Keratinocyte (primary cell): ENCODE results near the gene CMTM2. TPM values are rescaled to one million over a fixed set of nuclear protein-coding genes. Genes with fewer than 3 reads are reported as not detected.
"Not testable (repeated sequence)": the region's sequence is repeated elsewhere in the genome, so short reads cannot be mapped to it uniquely, and the experiment has no call there.

ENCODE experiments used
- DNase-seq: peaks from one replicate; pipeline ENCODE4 v3.0.0-alpha.2; 2011; ENCODE audit warnings: low read depth, missing footprints, low spot score
- FAIRE-seq: peaks from 2 replicates; lab custom pipeline; 2011; peaks lifted over from hg19 to GRCh38; lab: Jason Lieb, UNC
- H2AFZ ChIP-seq: 2 replicates; pipeline ENCODE4 v1.6.0; 2012; ENCODE audit warnings: low read length, control low read depth, inconsistent platforms; ENCODE audit not compliant: control insufficient read depth
- H3K27ac ChIP-seq: 2 replicates; pipeline ENCODE4 v1.5.1; 2011; ENCODE audit warnings: low read length; ENCODE audit not compliant: control insufficient read depth, insufficient read depth
- H3K27me3 ChIP-seq: 3 replicates; pipeline ENCODE4 v1.6.0; 2011; ENCODE audit warnings: low read length; ENCODE audit not compliant: control insufficient read depth, insufficient read depth; ENCODE audit errors: extremely low read depth
- H3K36me3 ChIP-seq, 2 experiments: 2 replicates in 1 of 2; 3 replicates in 1 of 2; pipeline ENCODE4 v1.5.1; 2011; ENCODE audit warnings: low read length in 2 of 2, mild to moderate bottlenecking in 1 of 2; ENCODE audit not compliant: control insufficient read depth in 2 of 2, insufficient read depth in 2 of 2; ENCODE audit errors: extremely low read depth in 1 of 2
- H3K4me1 ChIP-seq: 3 replicates; pipeline ENCODE4 v1.5.1; 2011; ENCODE audit warnings: low read length; ENCODE audit not compliant: control insufficient read depth, insufficient read depth; ENCODE audit errors: extremely low read depth
- H3K4me2 ChIP-seq: 3 replicates; pipeline ENCODE4 v1.6.0; 2011; ENCODE audit warnings: low read depth, low read length; ENCODE audit not compliant: control insufficient read depth, insufficient read depth; ENCODE audit errors: extremely low read depth
- H3K4me3 ChIP-seq, 3 experiments: fragments of 200-600 bp in 1 of 3; sonication (generic) in 1 of 3; 2 replicates in 2 of 3; 3 replicates in 1 of 3; pipeline ENCODE4 v1.5.1; 2011 to 2016; ENCODE audit warnings: low read length in 3 of 3, mild to moderate bottlenecking in 3 of 3, control low read depth in 2 of 3, inconsistent platforms in 1 of 3, low read depth in 1 of 3, mixed read lengths in 1 of 3, mixed run types in 1 of 3, moderate library complexity in 1 of 3; ENCODE audit not compliant: control insufficient read depth in 2 of 3, insufficient read depth in 2 of 3; ENCODE audit errors: extremely low read depth in 1 of 3
- H3K79me2 ChIP-seq: 2 replicates; pipeline ENCODE4 v1.6.0; 2012; ENCODE audit warnings: low read length; ENCODE audit not compliant: control insufficient read depth, insufficient read depth
- H3K9ac ChIP-seq: 3 replicates; pipeline ENCODE4 v1.6.0; 2011; ENCODE audit warnings: low read length; ENCODE audit not compliant: control insufficient read depth, insufficient read depth; ENCODE audit errors: extremely low read depth
- H3K9me1 ChIP-seq: 3 replicates; pipeline ENCODE4 v1.6.0; 2011; ENCODE audit warnings: low read length; ENCODE audit not compliant: control insufficient read depth, insufficient read depth; ENCODE audit errors: extremely low read depth
- H3K9me3 ChIP-seq: 2 replicates; pipeline ENCODE4 v1.5.1; 2012; ENCODE audit warnings: low read depth, low read length; ENCODE audit not compliant: control insufficient read depth
- H4K20me1 ChIP-seq: 3 replicates; pipeline ENCODE4 v1.6.0; 2011; ENCODE audit warnings: low read length; ENCODE audit not compliant: control insufficient read depth, insufficient read depth; ENCODE audit errors: extremely low read depth
- CTCF ChIP-seq, 3 experiments: IDR thresholded peaks in 1 of 3; conservative IDR thresholded peaks in 1 of 3; optimal IDR thresholded peaks in 1 of 3; 2 replicates in 2 of 3; 3 replicates in 1 of 3; pipeline versions ENCODE3 to v1.5.1; 2011; ENCODE audit warnings: low read length in 3 of 3, mild to moderate bottlenecking in 3 of 3, moderate library complexity in 2 of 3, control low read depth in 1 of 3, inconsistent platforms in 1 of 3; ENCODE audit not compliant: insufficient read depth in 2 of 3; ENCODE audit errors: extremely low read depth in 1 of 3
- EZH2 ChIP-seq: IDR thresholded peaks from one replicate; pipeline ENCODE4 v1.6.1; 2012; ENCODE audit warnings: inconsistent platforms, mild to moderate bottlenecking, low read length, moderate library complexity
- dilution Hi-C: fragments of 300-500 bp; cut with MboI; formaldehyde crosslinking; loops from one replicate; pipeline ENCODE4 v1.7.0; 2020; ENCODE audit warnings: low sequenced_read_pairs; ENCODE audit not compliant: extremely low pct_ligation_motif_present
- polyA plus RNA-seq, 5 experiments: library from polyadenylated mRNA; depleted of rRNA in 3 of 5; stranded (reverse) in 3 of 5; stranded (forward) in 1 of 5; unstranded in 1 of 5; fragments of >200 nt; gene quantifications; 1 replicate in 1 of 5; 2 replicates in 3 of 5; 3 replicates in 1 of 5; pipeline versions ENCODE4 v1.2.1 to v1.2.3, GENCODE V29; 2011 to 2012; ENCODE audit warnings: missing spikeins in 2 of 5, low read depth in 1 of 5, low replicate concordance in 1 of 5

Gene CMTM2
- polyA plus RNA-seq, 1 donor (not counting 4 experiments of a cell fraction or from before 2014, with no cell fraction given): not detected

- H3K9me1 ChIP-seq: no peaks in the 10 kb centered on the region
- dilution Hi-C loops: no loop called here
- H3K36me3 ChIP-seq: peaks cover 25% of the 10 kb centered on the region in 2 experiments
- peaks cover 19% of the 10 kb centered on the region for H3K4me1 ChIP-seq
- no peak for DNase-seq
- H3K4me2 ChIP-seq: no peak overlapping the region
- H2AFZ ChIP-seq: no peak overlapping the region
- no peaks in the 10 kb centered on the region for H3K9me3 ChIP-seq
- no peak overlapping the region for H3K4me3 ChIP-seq
- peak overlapping the region; percentile 18 for H3K9ac ChIP-seq
- peaks cover 6% of the 10 kb centered on the region for H3K79me2 ChIP-seq
- no peaks in the 10 kb centered on the region for H3K27me3 ChIP-seq
- no peaks in the 10 kb centered on the region for H4K20me1 ChIP-seq
- no peak for FAIRE-seq
- no peak overlapping the region for H3K27ac ChIP-seq
- TF ChIP-seq CTCF (optimal IDR thresholded peaks at IDR 0.05 in 1 of 3, IDR thresholded peaks at IDR 0.05 in 1 of 3, conservative IDR thresholded peaks at IDR 0.05 in 1 of 3; ENCODE audit: extremely low read depth in 1 of 3, insufficient read depth in 2 of 3, low read length in 3 of 3) (no peak), EZH2 (no peak)
These were observed 29.9 kb downstream of the CMTM2 start for GRCh38 chr16:66609139-66609510.

DNA sequence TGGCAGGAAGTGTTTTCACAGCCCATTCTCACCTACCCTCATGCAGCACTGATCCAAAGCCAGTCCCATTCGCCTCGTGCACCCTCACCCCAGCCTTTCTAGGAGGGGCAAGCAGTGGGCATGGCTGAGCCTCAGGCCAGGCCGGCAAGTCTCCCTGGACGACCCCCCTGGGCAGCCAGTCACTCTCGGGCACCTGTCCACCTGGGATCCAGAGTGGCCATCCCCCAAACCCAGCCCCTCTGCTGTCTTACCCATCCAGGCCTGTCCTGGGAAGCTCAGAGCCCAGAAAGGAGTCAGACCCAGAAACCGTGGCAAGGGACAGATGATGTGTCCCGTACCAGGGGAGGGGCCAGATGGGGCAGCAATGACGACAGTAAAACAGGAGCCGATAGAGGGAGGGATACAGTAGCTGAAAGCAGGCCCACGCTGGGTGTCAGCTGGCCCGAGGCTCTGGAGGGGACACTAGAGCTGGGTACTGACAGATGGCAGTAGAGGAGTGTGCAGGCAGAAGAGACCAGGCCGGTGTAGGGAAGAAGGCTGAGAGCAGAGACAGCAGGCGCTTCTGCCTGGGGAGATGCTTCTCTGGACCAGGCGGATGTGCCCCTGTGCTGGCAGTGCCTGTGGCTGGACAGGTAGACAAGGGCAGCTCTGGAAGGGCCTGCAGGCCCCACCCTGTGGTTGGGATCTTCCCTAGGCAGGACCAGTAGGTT lies 31.0 kb downstream of the CMTM2 start:
- Histone ChIP-seq H2AFZ (no peak overlapping the region), H3K36me3 (peaks cover 25 to 28% of the 10 kb centered on the region in 2 experiments), H4K20me1 (no peaks in the 10 kb centered on the region), H3K4me1 (peaks cover 19% of the 10 kb centered on the region), H3K27ac (no peak overlapping the region), H3K4me3 (no peak overlapping the region), H3K79me2 (peaks cover 6% of the 10 kb centered on the region), H3K9me3 (no peaks in the 10 kb centered on the region), H3K4me2 (no peak overlapping the region), H3K9ac (no peak overlapping the region), H3K27me3 (no peaks in the 10 kb centered on the region), H3K9me1 (no peaks in the 10 kb centered on the region)
- DNase-seq (no peak), FAIRE-seq (no peak)
- dilution Hi-C loops: no loop called here
- no peak for TF ChIP-seq EZH2

- H3K4me1 ChIP-seq, H3K9me1 ChIP-seq, H3K4me3 ChIP-seq, H4K20me1 ChIP-seq, H2AFZ ChIP-seq, FAIRE-seq, H3K27ac ChIP-seq, DNase-seq, H3K4me2 ChIP-seq, H3K9ac ChIP-seq, dilution Hi-C loops, H3K79me2 ChIP-seq, H3K27me3 ChIP-seq, H3K9me3 ChIP-seq: not testable (repeated sequence)
- peaks cover 24 to 31% of the 10 kb centered on the region in 2 experiments for H3K36me3 ChIP-seq
These were observed 32.6 kb downstream of the CMTM2 start for GRCh38 chr16:66611911-66612310.
